Measurements from ENCODE around the gene DAB1.

Gene DAB1

DNA sequence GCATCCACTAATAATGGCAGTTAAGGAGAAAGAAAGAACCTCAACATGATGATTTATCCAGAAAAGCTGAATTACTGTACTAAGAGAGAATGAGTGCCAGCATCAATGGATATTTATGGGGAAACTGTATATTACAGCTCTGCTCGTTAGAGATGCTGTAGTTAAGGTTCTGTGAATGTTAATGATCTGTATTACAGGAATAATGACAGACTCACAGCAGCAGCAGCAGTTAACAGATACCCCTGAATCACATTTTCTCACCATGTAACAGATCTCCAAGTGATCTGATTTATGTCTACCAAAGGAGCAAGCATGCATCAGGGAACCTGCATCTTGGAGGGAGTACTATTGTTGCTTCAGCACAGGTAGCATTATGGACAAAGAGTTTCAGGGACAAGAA lies 377.4 kb downstream of the DAB1 start:
- H3F3A ChIP-seq (ENCODE audit: insufficient read depth) = no peaks in the 10 kb centered on the region
- H3K79me2 ChIP-seq (ENCODE audit: insufficient read depth, low read length) = no peaks in the 10 kb centered on the region
- no peaks in the 10 kb centered on the region for H3K36me3 ChIP-seq (ENCODE audit: low read length)
- H3K4me2 ChIP-seq (ENCODE audit: low read depth, low read length, poor library complexity, severe bottlenecking) = no peak overlapping the region
- no peak overlapping the region for H2AFZ ChIP-seq (ENCODE audit: low read depth, low read length, severe bottlenecking)
- H3K4me3 ChIP-seq (ENCODE audit: insufficient read depth, low read length, poor library complexity, severe bottlenecking) = no peak overlapping the region
- H3K9ac ChIP-seq (ENCODE audit: low read length) = no peak overlapping the region
- H3K27ac ChIP-seq (ENCODE audit: low read depth, low read length) = no peak overlapping the region
- no peaks in the 10 kb centered on the region for H3K27me3 ChIP-seq (ENCODE audit: low read length)
- H3K9me3 ChIP-seq (ENCODE audit: insufficient read depth, low read length) = no peaks in the 10 kb centered on the region
- H3K9me2 ChIP-seq (replicated peaks; ENCODE audit: insufficient read depth, low read length) = no peaks in the 10 kb centered on the region
- TF ChIP-seq EZH2phosphoT487 (conservative IDR thresholded peaks at IDR 0.05; ENCODE audit: low read length) = no peak
- TF ChIP-seq, protein P1, sequence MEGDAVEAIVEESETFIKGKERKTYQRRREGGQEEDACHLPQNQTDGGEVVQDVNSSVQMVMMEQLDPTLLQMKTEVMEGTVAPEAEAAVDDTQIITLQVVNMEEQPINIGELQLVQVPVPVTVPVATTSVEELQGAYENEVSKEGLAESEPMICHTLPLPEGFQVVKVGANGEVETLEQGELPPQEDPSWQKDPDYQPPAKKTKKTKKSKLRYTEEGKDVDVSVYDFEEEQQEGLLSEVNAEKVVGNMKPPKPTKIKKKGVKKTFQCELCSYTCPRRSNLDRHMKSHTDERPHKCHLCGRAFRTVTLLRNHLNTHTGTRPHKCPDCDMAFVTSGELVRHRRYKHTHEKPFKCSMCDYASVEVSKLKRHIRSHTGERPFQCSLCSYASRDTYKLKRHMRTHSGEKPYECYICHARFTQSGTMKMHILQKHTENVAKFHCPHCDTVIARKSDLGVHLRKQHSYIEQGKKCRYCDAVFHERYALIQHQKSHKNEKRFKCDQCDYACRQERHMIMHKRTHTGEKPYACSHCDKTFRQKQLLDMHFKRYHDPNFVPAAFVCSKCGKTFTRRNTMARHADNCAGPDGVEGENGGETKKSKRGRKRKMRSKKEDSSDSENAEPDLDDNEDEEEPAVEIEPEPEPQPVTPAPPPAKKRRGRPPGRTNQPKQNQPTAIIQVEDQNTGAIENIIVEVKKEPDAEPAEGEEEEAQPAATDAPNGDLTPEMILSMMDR (IDR thresholded peaks at IDR 0.05; ENCODE audit: insufficient read depth, low read length, poor library complexity, severe bottlenecking) = no peak
- no peaks in the 10 kb centered on the region for H4K20me1 ChIP-seq (ENCODE audit: low read depth, low read length)

DNA sequence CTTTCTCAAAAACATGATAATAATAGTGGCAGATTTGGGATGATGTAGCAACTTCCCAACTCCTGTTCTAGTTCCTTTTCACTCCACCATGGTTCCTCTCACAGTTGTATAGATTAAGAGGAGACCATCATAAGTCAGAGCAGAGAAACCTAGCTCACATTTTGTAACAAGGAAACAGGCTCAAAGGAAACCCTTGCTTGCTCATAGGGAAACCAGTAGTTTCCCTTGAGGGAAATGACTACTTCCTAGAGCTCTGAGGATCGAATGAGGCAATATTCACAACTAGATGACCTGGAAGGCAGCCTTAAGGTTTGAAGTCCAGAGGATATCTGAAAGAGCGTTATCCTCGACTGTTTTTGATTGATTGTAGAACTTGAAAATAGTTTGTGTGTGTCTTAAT lies 382.0 kb downstream of the DAB1 start:
- no peaks in the 10 kb centered on the region for H3F3A ChIP-seq (ENCODE audit: insufficient read depth)
- H4K20me1 ChIP-seq (ENCODE audit: low read depth, low read length) = no peaks in the 10 kb centered on the region
- no peak overlapping the region for H3K9ac ChIP-seq (ENCODE audit: low read length)
- H3K79me2 ChIP-seq (ENCODE audit: insufficient read depth, low read length) = no peaks in the 10 kb centered on the region
- TF ChIP-seq, protein P1 (IDR thresholded peaks at IDR 0.05; ENCODE audit: insufficient read depth, low read length, poor library complexity, severe bottlenecking) = no peak
- no peak for TF ChIP-seq EZH2phosphoT487 (conservative IDR thresholded peaks at IDR 0.05; ENCODE audit: low read length)
- no peaks in the 10 kb centered on the region for H3K36me3 ChIP-seq (ENCODE audit: low read length)
- no peak overlapping the region for H2AFZ ChIP-seq (ENCODE audit: low read depth, low read length, severe bottlenecking)
- H3K4me3 ChIP-seq (ENCODE audit: insufficient read depth, low read length, poor library complexity, severe bottlenecking) = no peak overlapping the region
- H3K27ac ChIP-seq (ENCODE audit: low read depth, low read length) = no peak overlapping the region
- no peak overlapping the region for H3K4me2 ChIP-seq (ENCODE audit: low read depth, low read length, poor library complexity, severe bottlenecking)
- no peaks in the 10 kb centered on the region for H3K9me3 ChIP-seq (ENCODE audit: insufficient read depth, low read length)
- no peaks in the 10 kb centered on the region for H3K27me3 ChIP-seq (ENCODE audit: low read length)
- 0 out of 2 replicates have a peak, but pooled peaks cover 3% of the 10 kb centered on the region for H3K9me2 ChIP-seq (replicated peaks; ENCODE audit: insufficient read depth, low read length)

- H3K9me3 ChIP-seq (ENCODE audit: insufficient read depth, low read length) = no peaks in the 10 kb centered on the region
- no peak overlapping the region for H3K27ac ChIP-seq (ENCODE audit: low read depth, low read length)
- H3K9me2 ChIP-seq (replicated peaks; ENCODE audit: insufficient read depth, low read length) = 0 out of 2 replicates have a peak, but pooled peaks cover 3% of the 10 kb centered on the region
- TF ChIP-seq EZH2phosphoT487 (conservative IDR thresholded peaks at IDR 0.05; ENCODE audit: low read length) = no peak
- TF ChIP-seq, protein P1 (IDR thresholded peaks at IDR 0.05; ENCODE audit: insufficient read depth, low read length, poor library complexity, severe bottlenecking) = no peak
- H3K4me3 ChIP-seq (ENCODE audit: insufficient read depth, low read length, poor library complexity, severe bottlenecking) = no peak overlapping the region
- no peak overlapping the region for H2AFZ ChIP-seq (ENCODE audit: low read depth, low read length, severe bottlenecking)
- H3K9ac ChIP-seq (ENCODE audit: low read length) = no peak overlapping the region
- H3K36me3 ChIP-seq (ENCODE audit: low read length) = no peaks in the 10 kb centered on the region
- H3F3A ChIP-seq (ENCODE audit: insufficient read depth) = no peaks in the 10 kb centered on the region
- H3K27me3 ChIP-seq (ENCODE audit: low read length) = no peaks in the 10 kb centered on the region
- H3K4me2 ChIP-seq (ENCODE audit: low read depth, low read length, poor library complexity, severe bottlenecking) = no peak overlapping the region
- H4K20me1 ChIP-seq (ENCODE audit: low read depth, low read length) = no peaks in the 10 kb centered on the region
- H3K79me2 ChIP-seq (ENCODE audit: insufficient read depth, low read length) = no peaks in the 10 kb centered on the region
Measured at GRCh38 chr1:57040811-57041210, 383.0 kb downstream of the DAB1 start.
